Bronchial epithelial cell (primary cell): ENCODE data around the gene KCNQ1OT1. TPM values are rescaled to one million over a fixed set of nuclear protein-coding genes. Genes with fewer than 3 reads are reported as not detected.

Experiments
- DNase-seq: peaks from one replicate; pipeline ENCODE4 v3.0.0-alpha.2; 2010; ENCODE audit warnings: low read depth
- FAIRE-seq: peaks from 2 replicates; lab custom pipeline; 2011; peaks lifted over from hg19 to GRCh38; lab: Jason Lieb, UNC
- H3K27me3 ChIP-seq: 2 replicates; pipeline ENCODE4 v1.5.1; 2011; ENCODE audit warnings: low read length; ENCODE audit not compliant: control insufficient read depth, insufficient read depth
- H3K36me3 ChIP-seq: 2 replicates; pipeline ENCODE4 v1.5.1; 2011; ENCODE audit warnings: low read length; ENCODE audit not compliant: control insufficient read depth, insufficient read depth
- H3K4me3 ChIP-seq: 2 replicates; pipeline ENCODE4 v1.5.1; 2011; ENCODE audit warnings: mild to moderate bottlenecking, low read depth, low read length, control low read depth
- total RNA-seq: library from RNA; depleted of rRNA; stranded (reverse); fragments of >200 nt; gene quantifications from 2 replicates; pipeline ENCODE4 v1.2.1, GENCODE V29; 2014
- TF ChIP-seq, protein P1 (sequence below): IDR thresholded peaks from 2 replicates; pipeline ENCODE4 v1.5.1; 2011; ENCODE audit warnings: mild to moderate bottlenecking, moderate library complexity, low read length, control low read depth, inconsistent platforms; ENCODE audit not compliant: insufficient read depth, severe bottlenecking

Gene KCNQ1OT1
- total RNA-seq, 1 donor from 2014 or later, result 0.53 TPM

DNA sequence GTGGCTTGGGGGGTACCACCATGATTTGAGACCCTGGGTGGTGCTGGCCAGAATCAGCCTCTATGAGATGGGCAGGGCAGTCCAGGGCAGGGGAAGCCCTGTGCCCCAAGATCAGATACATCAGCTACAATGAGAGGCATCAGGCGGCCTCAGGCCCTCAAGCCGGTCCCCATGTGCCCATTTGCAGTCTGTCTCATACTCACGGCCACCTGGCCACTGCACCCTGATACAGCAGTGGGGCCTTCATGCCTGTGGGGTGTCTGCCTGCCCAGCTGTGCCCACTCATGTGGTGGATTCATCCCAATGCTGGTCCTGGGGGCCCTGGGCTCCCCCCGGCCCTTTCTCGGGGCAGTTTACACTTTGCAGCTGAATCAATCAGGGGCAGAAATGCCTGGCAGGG, 42.4 kb upstream of the KCNQ1OT1 start:
- FAIRE-seq (no peak), DNase-seq (no peak)
- no peaks in the 10 kb centered on the region for H3K36me3 ChIP-seq
- no peak overlapping the region for H3K4me3 ChIP-seq
- TF ChIP-seq, protein P1, sequence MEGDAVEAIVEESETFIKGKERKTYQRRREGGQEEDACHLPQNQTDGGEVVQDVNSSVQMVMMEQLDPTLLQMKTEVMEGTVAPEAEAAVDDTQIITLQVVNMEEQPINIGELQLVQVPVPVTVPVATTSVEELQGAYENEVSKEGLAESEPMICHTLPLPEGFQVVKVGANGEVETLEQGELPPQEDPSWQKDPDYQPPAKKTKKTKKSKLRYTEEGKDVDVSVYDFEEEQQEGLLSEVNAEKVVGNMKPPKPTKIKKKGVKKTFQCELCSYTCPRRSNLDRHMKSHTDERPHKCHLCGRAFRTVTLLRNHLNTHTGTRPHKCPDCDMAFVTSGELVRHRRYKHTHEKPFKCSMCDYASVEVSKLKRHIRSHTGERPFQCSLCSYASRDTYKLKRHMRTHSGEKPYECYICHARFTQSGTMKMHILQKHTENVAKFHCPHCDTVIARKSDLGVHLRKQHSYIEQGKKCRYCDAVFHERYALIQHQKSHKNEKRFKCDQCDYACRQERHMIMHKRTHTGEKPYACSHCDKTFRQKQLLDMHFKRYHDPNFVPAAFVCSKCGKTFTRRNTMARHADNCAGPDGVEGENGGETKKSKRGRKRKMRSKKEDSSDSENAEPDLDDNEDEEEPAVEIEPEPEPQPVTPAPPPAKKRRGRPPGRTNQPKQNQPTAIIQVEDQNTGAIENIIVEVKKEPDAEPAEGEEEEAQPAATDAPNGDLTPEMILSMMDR, result no peak
- H3K27me3 ChIP-seq, result no peaks in the 10 kb centered on the region

DNA sequence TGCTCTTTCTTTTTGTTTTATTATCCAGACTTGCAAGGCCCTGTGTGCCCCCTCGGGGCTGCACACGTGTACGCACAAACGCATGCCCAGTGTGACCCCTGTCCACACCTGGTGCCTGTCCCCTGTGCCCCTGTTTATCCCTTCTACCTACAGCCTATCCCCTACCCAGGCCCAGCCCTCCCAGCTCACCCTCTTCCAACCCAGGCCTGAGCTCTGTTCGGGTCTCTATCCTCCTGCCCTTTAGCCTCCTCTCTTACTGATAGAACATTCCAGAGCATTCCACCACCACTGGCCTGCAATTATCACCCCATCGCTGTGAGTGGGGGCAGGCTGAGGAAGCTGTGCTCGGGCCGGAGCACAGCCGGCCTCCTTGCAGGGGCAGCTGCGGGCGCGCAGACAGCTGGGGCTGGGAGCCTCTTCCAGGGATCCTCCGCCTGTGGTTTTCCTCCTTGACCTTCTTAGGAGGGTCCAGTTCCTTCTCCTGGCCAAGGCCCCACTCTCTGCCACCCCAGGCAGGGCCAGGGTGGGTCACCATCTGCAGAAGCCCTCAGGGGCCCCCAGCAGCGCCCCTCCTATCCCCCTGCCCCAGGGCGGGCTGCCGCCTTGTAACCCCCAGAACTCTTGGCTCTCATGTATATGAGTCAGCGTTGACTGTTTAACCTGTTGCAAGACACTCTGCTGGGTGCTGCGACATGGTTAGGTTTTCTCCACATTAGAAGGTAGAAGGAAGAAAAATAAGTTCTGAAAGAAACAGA, 41.8 kb upstream of the KCNQ1OT1 start:
- FAIRE-seq, result no peak
- TF ChIP-seq, protein P1, result no peak
- H3K4me3 ChIP-seq, result no peak overlapping the region
- DNase-seq, result peak; percentile 41
- H3K36me3 ChIP-seq, result no peaks in the 10 kb centered on the region
- no peaks in the 10 kb centered on the region for H3K27me3 ChIP-seq

- Histone ChIP-seq H3K4me3 (no peak overlapping the region), H3K27me3 (no peaks in the 10 kb centered on the region), H3K36me3 (no peaks in the 10 kb centered on the region)
- TF ChIP-seq, protein P1, result no peak
- FAIRE-seq (no peak), DNase-seq (no peak)
Observed at GRCh38 chr11:2741006-2741376, 41.2 kb upstream of the KCNQ1OT1 start.

GRCh38 chr11:2740275-2740940, 40.6 kb upstream of the KCNQ1OT1 start:
- Histone ChIP-seq H3K27me3 (no peaks in the 10 kb centered on the region), H3K4me3 (no peak overlapping the region), H3K36me3 (no peaks in the 10 kb centered on the region)
- DNase-seq (no peak), FAIRE-seq (no peak)
- TF ChIP-seq, protein P1, result no peak

- no peaks in the 10 kb centered on the region for H3K27me3 ChIP-seq
- TF ChIP-seq, protein P1, result no peak
- H3K36me3 ChIP-seq, result no peaks in the 10 kb centered on the region
- no peak overlapping the region for H3K4me3 ChIP-seq
- DNase-seq (no peak), FAIRE-seq (no peak)
Observed at GRCh38 chr11:2739531-2740274, 39.9 kb upstream of the KCNQ1OT1 start.
